ENCODE measurements around the gene FGFRL1.
A peak's percentile ranks its signal among the peaks of the same experiment; 100 is the strongest.

The FGFRL1 gene

DNA sequence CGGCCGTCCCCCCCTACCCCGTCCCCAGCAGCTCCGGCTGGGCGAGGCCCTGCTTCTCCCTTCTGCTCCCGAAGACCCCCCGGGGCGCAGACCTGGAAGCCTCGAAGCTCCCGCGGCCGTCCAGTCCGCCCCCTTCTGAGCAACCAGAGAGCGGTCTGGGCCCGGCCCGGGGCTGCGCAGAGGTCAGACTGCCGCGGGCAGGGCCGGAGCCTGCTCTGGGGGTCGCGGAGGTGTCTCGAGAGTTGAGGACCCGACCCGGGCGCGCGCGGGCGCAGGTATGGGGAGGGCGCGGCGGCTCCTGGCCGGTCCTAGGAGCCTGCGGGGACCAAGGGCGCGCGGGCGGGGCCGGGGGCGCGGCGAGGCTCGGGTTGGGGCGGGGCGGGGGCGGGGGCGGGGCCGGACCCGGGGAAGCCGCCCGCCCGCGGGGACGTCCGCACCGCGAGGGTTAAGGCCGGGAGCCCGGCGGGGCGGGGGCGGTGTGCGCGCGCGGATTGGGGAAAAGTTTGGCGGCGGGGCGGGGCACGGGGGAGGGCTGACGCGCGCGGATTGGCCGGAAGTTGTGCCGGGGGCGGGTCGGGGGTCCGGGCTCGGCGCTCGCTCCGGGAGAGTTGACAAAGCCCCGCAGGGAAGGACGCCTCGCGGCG is at the start of gene FGFRL1:
TSS of gene FGFRL1 (plus strand) at position 605 of the 644 bp plus-strand sequence. CDS start 860 bp downstream, outside the sequence.
- DNase-seq, result peak; percentile 98

DNA sequence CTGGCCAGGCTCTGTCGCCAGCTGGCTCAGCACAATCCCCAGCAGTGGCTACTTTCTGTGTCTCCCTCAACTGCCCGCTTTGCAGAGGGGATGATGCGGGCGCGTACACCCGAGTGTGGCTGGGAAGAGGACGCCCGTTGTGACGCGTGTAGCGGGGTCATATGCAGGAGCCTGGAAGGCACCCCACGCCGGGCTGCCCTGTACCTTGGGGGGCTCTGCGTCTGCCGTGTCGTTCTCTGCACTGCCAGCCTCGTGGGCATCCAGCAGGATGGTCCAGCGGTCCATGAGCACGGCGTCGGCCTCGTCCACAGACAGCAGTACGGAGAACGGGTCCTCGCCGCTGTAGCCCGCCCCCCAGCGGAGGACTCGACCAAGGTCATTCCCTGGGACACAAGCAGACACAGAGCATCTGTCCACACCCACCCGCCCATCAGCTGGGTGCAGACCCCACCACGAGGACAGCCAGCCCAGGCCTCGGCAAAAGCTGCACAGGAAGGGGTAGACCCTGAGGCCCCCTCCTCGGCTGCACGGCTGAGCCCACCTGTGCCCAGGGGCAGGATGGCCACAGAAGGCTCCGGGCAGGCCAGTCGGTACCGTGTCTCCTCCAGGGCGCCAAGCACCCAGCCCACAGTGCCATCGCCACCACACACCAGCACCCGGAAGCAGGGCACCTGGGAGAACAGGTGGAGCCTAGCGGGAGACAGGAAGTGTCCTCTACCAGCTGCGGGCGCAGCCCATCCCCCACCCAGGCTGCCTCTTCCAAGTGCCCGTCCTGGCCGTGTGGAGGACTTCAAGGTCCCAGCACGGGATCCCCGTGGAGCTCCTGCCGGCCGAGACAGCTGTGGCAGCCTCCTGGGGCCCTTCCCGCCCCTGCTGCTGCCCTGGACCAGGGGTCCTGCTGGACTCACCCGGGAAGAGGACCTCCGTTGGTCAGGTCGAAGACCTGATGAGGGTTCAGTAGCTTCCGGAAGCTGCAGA is 48.9 kb upstream of the FGFRL1 start:
- peak; percentile 99 for DNase-seq

- peak; percentile 85 for DNase-seq
Measured at GRCh38 chr4:963276-964225, 47.9 kb upstream of the FGFRL1 start.

- DNase-seq, result no peak
Measured at GRCh38 chr4:964346-965025, 46.9 kb upstream of the FGFRL1 start.

DNA sequence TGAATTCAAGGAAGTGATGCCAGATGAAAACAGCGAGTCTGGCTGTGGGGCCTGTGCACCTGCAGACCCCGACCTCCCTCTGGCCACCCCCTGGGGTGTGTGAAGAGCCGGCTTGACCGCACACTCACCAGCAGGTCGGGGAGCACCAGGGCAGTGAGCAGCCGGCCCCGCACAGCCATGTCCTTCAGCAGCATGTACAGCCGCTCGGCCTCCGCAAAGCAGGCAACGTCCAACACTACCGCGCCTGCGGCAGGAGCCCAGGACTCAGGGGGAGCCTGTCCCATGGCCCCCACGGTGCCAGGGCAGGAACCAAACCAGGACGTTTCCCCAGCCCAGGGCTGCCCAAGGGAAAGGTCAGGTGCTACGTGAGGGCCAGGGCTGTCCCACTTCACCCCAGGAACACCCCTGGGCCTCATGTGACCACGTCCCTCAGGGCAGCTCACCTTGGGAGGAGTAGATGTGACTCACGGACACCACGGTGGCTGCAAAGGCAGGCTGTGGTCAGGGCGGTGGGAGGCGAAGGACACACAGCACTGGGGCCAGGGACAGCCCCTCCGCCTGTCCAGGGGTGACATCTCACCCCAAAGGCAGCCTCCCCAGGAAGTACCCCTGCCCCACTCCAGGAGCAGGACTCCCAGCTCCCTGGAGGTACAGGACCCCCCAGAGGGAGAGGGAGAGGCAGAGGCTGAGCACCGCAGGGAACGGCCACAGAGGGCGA is 46.2 kb upstream of the FGFRL1 start:
- no peak for DNase-seq

DNA sequence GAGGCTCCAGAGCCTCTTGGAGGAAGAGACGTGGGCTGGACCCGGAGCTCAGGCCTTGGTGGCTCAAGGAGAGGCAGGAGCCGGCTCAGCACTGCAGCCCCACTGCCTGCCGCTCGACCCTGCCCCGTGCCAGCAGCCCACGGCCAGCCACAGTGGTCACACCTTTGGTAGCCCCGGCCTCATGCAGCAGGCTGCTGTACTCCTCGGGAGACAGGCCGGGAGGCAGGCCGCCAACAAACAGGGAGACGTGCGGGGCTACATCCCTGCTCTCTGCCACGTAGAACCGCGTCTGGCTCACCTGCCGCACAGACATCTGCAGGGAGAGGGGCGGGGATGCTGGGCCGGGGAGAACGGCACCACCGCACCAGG is 45.7 kb upstream of the FGFRL1 start:
- no peak for DNase-seq

- no peak for DNase-seq
Measured at GRCh38 chr4:966266-967112, 44.9 kb upstream of the FGFRL1 start.

DNA sequence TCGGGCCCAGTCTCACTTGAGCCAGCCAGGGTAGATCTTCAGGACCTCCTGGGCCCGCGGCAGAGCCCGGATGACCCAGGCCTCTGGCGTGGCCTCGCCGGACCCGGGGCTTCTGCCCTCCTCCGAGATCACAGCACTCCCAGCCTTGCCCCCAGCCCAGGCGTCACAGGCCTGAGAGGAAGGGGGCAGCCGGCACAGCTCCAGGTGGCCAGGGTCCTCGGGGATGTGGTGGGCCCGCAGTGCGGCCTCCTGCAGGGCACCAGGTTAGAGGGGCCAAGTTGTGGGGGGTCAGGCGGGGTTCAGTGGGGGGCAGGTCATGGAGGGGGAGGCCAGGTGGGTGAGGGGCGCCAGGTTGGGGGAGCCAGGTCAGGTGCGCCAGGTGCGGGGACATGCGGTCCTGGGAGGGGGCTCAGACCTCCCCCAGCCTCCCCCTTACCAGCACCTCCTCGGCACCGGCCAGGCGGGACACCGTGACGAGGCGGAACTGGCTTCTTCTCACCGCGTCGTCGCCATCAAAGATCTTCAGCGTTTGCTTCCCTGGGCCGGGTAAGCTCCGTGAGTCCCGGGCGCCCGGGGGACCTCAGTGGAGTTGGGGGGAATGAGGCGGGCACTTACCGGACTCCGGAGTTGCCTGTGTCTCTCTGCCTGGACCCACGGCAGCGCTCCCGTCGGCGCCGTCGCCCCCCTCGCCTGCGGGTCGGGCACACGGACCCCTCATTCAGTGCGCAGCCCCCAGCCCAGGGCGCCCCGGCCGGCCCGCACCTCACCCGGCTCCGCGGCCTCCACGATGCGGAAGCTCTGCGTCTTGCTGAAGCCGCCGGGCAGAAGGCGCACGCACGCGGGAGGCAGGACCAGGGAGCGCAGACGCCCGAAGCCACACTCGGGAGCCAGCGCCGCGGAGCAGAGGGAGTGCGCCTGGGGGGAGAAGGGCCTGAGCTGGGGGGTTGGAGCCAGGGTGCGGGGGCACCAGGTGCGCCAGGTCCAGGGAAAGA is 44.0 kb upstream of the FGFRL1 start:
- DNase-seq, result no peak

- DNase-seq, result peak; percentile 46
Measured at GRCh38 chr4:968221-968620, 43.2 kb upstream of the FGFRL1 start.

DNA sequence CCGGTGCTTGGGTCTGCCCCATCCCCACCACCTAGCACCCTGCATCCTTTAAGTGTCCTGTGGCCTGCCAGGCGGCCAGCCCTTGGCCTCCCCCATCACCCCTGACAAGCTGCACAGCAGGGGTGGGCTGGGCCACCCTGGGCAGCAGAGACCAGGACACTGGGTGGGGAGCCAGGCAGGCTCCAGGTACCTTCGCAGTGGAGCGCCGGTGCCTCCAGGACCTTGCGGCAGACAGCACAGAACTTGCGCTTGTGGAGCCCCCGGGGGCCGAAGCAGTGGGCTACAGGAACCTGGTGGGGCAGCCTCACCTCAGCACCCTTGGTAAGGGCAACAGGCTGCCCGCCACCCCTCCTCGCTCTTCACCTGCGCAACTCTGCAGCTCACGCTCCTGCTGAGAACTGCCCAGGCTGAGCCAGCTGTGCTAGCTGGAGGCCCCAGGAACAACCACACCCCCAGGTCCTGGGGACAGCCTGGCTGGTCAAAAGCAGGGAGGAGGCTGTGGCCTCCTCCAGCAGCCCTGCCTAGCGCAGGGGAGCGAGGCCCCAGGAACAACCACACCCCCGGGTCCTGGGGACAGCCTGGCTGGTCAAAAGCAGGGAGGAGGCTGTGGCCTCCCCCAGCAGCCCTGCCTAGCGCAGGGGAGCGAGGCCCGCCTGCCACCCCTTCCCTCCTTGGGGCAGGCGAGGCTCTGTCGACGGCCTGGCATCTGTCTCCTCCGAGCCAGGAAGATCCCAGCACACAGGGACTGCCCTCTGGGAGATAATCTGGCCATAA is 42.6 kb upstream of the FGFRL1 start:
- DNase-seq, result no peak

- DNase-seq, result no peak
Measured at GRCh38 chr4:970046-970745, 41.2 kb upstream of the FGFRL1 start.

- no peak for DNase-seq
Measured at GRCh38 chr4:970854-971520, 40.4 kb upstream of the FGFRL1 start.

DNA sequence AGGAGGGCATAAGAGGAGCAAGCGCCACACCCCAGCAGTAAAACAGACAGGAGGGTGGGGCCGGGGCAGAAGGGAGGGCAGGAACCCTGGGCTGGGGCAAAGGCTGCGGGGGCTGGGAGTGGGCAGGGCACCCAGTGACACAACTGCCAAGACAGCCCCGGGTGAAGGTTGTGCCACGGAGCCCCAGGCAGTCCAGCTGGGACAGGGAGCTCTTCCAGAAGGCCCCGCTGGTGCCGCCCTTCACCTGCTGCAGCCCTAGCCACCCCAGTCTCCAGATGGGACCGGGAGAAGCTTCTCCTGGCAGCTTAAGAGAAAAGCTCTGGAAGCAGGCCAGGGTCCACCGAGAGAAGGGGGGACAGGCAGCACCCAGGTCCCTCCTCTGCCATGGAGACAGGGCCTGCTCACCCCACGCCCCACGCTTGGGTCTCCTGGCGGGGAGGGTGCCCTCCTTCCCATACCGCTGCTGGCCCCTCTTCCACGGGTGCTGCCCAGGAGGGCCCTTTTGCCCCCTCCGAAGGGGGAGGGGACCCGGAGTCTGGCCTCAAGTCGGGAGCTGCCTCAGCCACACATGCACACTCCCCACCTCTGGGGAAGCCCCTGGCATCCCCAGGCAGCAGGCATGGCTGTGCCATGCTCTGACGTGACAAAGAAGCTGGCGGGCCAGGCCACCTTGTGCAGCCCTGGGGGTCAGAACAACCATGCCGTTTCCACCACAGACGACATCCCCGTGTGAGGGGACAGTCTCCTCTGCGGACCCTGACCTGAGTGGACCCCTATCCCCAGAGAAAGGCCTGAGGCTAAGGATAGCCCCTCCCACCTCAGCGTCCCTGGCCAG is 39.5 kb upstream of the FGFRL1 start:
- no peak for DNase-seq

GRCh38 chr4:972651-973424 is 38.6 kb upstream of the FGFRL1 start:
- DNase-seq, result peak; percentile 77

All from DMS53 (cell line).